WERI-Rb-1 (cell line): ENCODE measurements around the gene RASL10A.
A peak's percentile ranks its signal among the peaks of the same experiment; 100 is the strongest.

ENCODE experiments used
- DNase-seq: peaks from one replicate; pipeline ENCODE4 v3.0.0-alpha.2; 2020
- H3K27ac ChIP-seq: fragments of 250-450 bp; sonication (Bioruptor Pico); 2 replicates; pipeline ENCODE4 v1.5.1; 2020; ENCODE audit warnings: mild to moderate bottlenecking, moderate library complexity
- H3K27me3 ChIP-seq: fragments of 250-450 bp; sonication (Bioruptor Pico); 2 replicates; pipeline ENCODE4 v1.5.1; 2021; ENCODE audit warnings: mild to moderate bottlenecking, low read depth, moderate library complexity; ENCODE audit not compliant: insufficient read depth, severe bottlenecking
- H3K36me3 ChIP-seq: fragments of 250-450 bp; sonication (Bioruptor Pico); 2 replicates; pipeline ENCODE4 v1.5.1; 2020; ENCODE audit warnings: mild to moderate bottlenecking, moderate library complexity
- H3K4me3 ChIP-seq: 2 replicates; pipeline ENCODE4 v1.5.1; 2011; ENCODE audit warnings: low read depth, mild to moderate bottlenecking, control low read depth, low read length
- H3K9me3 ChIP-seq: fragments of 250-450 bp; sonication (Bioruptor Pico); 2 replicates; pipeline ENCODE4 v1.5.1; 2021; ENCODE audit warnings: mild to moderate bottlenecking, moderate library complexity; ENCODE audit not compliant: severe bottlenecking
- CTCF ChIP-seq: IDR thresholded peaks from 2 replicates; pipeline ENCODE4 v1.5.1; 2011; ENCODE audit warnings: low read depth, mild to moderate bottlenecking, control low read depth, inconsistent platforms, low read length

Gene RASL10A

DNA sequence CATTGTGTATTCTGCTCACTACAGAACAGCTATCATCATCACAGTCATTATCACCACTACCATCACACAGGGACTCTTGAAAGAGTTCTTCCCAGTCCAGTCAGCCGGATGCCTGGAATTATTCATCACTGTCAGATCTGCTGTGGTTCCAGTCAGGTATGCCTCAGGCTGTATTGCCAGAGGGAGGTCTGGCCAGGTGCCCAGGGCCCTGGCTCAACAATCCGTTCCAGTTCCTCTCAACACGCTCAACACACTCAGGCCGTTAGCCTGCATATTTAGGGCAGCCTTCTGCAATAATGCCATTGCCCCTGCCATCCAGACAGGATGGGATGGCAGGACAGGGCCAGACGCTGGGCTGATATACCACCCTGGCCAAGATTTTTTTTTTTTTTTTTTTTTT is 28.6 kb upstream of the RASL10A start:
- DNase-seq: no peak
- TF ChIP-seq CTCF: no peak
- Histone ChIP-seq H3K27me3 (no peaks in the 10 kb centered on the region), H3K9me3 (no peaks in the 10 kb centered on the region), H3K27ac (peak overlapping the region; percentile 20; the same call in 1 of the 2 replicates), H3K36me3 (peaks cover 54% of the 10 kb centered on the region), H3K4me3 (no peak overlapping the region)

DNA sequence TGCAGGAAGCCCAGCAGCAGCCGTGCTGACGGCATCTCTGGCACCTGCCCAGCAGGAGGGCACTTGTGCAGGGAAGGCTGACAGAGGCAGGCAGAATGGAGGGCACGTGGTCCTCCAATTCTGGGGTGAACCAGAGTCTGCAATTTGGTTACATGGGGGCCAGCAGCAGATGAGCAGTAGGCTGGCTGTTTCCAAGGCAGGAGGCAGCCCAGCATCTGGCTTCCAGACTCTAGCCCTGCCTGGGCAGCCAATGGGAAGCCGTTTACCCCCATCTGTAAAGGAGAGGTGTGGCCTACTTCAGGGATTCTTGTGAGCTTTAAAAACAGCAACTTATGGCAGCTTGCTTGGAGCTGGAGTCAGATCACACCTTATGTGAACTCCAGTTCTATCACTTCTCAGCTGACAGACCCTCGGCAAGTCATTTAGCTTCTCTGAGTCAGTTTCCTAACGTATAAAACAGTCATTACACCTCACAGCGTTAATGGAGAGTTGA is 27.9 kb upstream of the RASL10A start:
- Histone ChIP-seq H3K36me3 (peaks cover 54% of the 10 kb centered on the region), H3K4me3 (no peak overlapping the region), H3K27ac (peak overlapping the region; percentile 58), H3K27me3 (no peaks in the 10 kb centered on the region), H3K9me3 (no peaks in the 10 kb centered on the region)
- TF ChIP-seq CTCF: no peak
- peak; percentile 62 for DNase-seq

DNA sequence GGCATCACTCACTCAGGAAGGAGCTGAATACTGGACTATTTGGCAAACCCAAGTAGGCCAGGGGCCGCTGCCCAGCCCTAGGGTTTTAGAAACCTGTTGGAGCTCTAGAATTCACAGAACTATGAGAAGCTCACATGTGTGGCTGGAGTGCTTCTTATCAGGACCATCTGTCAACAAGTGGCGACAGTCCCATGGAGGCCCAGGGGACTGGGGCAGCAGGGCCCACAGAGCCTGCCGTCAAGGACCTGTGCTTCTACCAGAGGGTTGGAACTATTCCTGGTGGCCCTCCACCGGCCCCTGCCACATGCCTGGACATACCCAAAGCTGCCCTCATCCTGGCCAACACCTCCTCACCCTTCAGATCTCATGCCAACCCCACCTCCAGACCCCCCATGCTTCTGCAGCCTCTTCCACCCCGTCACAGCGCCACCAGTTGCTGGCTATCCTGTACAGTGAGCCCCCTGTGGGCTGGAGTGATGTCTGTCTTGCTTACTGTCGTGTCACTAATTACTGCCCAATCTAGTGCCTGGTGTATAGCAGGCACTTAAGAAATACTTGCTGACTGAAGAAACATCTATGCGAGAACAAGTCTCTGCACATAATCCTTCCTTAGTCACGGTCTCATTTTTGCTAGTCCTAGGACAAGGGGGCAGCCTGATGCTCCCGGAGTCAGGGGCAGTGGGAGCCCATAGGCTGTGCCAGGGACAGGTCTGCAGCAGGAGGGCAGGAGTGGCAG is 27.2 kb upstream of the RASL10A start:
- Histone ChIP-seq H3K9me3 (no peaks in the 10 kb centered on the region), H3K36me3 (peaks cover 54% of the 10 kb centered on the region), H3K27me3 (no peaks in the 10 kb centered on the region), H3K4me3 (no peak overlapping the region), H3K27ac (peak overlapping the region; percentile 58; the same call in 1 of the 2 replicates)
- no peak for DNase-seq
- no peak for TF ChIP-seq CTCF

DNA sequence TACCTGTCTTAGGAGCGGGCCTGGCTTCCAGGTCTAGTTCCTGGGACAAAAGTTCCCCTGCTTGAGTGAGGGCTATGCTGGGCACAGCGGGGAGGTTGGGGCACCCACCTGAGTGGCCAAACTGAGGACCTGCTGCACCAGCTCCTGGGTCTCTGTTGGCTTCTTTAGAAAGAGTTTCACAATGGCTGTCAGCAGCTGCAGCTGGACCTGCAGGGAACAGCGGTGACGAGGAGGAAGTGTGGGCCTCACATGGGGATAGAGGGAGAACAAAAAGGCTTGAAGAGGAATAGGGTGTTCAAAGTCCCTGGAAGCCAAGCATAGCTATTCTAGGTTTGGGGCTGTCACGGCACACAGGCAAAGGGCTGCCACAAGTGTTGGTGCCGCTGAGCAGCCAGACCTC is 26.7 kb upstream of the RASL10A start:
- no peak overlapping the region for H3K4me3 ChIP-seq
- H3K9me3 ChIP-seq: no peaks in the 10 kb centered on the region
- no peaks in the 10 kb centered on the region for H3K27me3 ChIP-seq
- no peak for DNase-seq
- no peak overlapping the region for H3K27ac ChIP-seq
- no peak for TF ChIP-seq CTCF
- peaks cover 51% of the 10 kb centered on the region for H3K36me3 ChIP-seq

DNA sequence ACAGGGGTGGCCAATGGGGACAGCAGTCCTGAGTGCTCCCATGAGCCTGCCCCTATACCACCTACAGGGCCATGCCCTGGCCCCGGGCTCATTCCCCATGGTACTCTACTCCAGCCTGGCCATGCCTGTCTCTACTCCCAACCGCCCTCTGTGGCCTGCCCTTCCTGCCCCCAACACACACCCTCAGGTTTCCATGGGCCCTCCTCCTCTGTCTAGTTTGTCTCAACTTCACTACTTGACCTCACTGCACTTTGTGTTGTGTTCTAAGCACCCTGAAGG is 26.3 kb upstream of the RASL10A start:
- no peak for DNase-seq
- H3K36me3 ChIP-seq: peaks cover 54% of the 10 kb centered on the region
- H3K9me3 ChIP-seq: no peaks in the 10 kb centered on the region
- H3K4me3 ChIP-seq: no peak overlapping the region
- TF ChIP-seq CTCF: no peak
- H3K27ac ChIP-seq: no peak overlapping the region
- no peaks in the 10 kb centered on the region for H3K27me3 ChIP-seq
